ENCODE results near the gene MEP1B.

Gene MEP1B

GRCh38 chr18:32244881-32245280 lies 55.0 kb downstream of the MEP1B start:
- H3K4me1 ChIP-seq (ENCODE audit: control insufficient read depth, low read length): no peaks in the 10 kb centered on the region
- H3K27ac ChIP-seq (ENCODE audit: low read depth, low read length): no peak overlapping the region
- TF ChIP-seq CTCF (IDR thresholded peaks at IDR 0.05; ENCODE audit: low read depth, low read length, poor library complexity, severe bottlenecking) (no peak), EZH2phosphoT487 (IDR thresholded peaks at IDR 0.05; ENCODE audit: borderline replicate concordance, low read length) (no peak)
- H3F3A ChIP-seq (ENCODE audit: control insufficient read depth, insufficient read depth): no peaks in the 10 kb centered on the region
- H4K20me1 ChIP-seq (ENCODE audit: control insufficient read depth, insufficient read depth, low read depth, low read length): no peaks in the 10 kb centered on the region
- no peaks in the 10 kb centered on the region for H3K9me2 ChIP-seq (replicated peaks; ENCODE audit: control insufficient read depth, low read length)
- H3K36me3 ChIP-seq (ENCODE audit: control insufficient read depth, low read length): no peaks in the 10 kb centered on the region
- H3K79me2 ChIP-seq (ENCODE audit: control insufficient read depth, low read length): no peaks in the 10 kb centered on the region
- peaks cover 10% of the 10 kb centered on the region; the same call in 1 of the 2 replicates for H3K27me3 ChIP-seq (ENCODE audit: control insufficient read depth, low read length)
- H3K9me3 ChIP-seq (ENCODE audit: control insufficient read depth, insufficient read depth, low read length): no peaks in the 10 kb centered on the region; the same call in 1 of the 2 replicates
- no peak overlapping the region for H3K4me2 ChIP-seq (ENCODE audit: low read length)
- H3K4me3 ChIP-seq (ENCODE audit: low read length): no peak overlapping the region

GRCh38 chr18:32249147-32249929 lies 59.5 kb downstream of the MEP1B start:
- TF ChIP-seq EZH2phosphoT487 (IDR thresholded peaks at IDR 0.05; ENCODE audit: borderline replicate concordance, low read length): no peak
- no peak for TF ChIP-seq CTCF (IDR thresholded peaks at IDR 0.05; ENCODE audit: low read depth, low read length, poor library complexity, severe bottlenecking)
- Histone ChIP-seq H4K20me1 (ENCODE audit: control insufficient read depth, insufficient read depth, low read depth, low read length) (no peaks in the 10 kb centered on the region), H3K27ac (ENCODE audit: low read depth, low read length) (no peak overlapping the region), H3K4me2 (ENCODE audit: low read length) (no peak overlapping the region), H3K9me2 (replicated peaks; ENCODE audit: control insufficient read depth, low read length) (no peaks in the 10 kb centered on the region), H3K27me3 (ENCODE audit: control insufficient read depth, low read length) (0 out of 2 replicates have a peak, but pooled peaks cover 6% of the 10 kb centered on the region), H3K4me3 (ENCODE audit: low read length) (no peak overlapping the region), H3K36me3 (ENCODE audit: control insufficient read depth, low read length) (no peaks in the 10 kb centered on the region), H3F3A (ENCODE audit: control insufficient read depth, insufficient read depth) (no peaks in the 10 kb centered on the region), H3K4me1 (ENCODE audit: control insufficient read depth, low read length) (no peaks in the 10 kb centered on the region), H3K79me2 (ENCODE audit: control insufficient read depth, low read length) (no peaks in the 10 kb centered on the region), H3K9me3 (ENCODE audit: control insufficient read depth, insufficient read depth, low read length) (no peaks in the 10 kb centered on the region; the same call in 1 of the 2 replicates)

- Histone ChIP-seq H3K4me2 (ENCODE audit: low read length) (no peak overlapping the region), H3K9me2 (replicated peaks; ENCODE audit: control insufficient read depth, low read length) (no peaks in the 10 kb centered on the region), H3K27me3 (ENCODE audit: control insufficient read depth, low read length) (peaks cover 9% of the 10 kb centered on the region; the same call in 1 of the 2 replicates), H3K27ac (ENCODE audit: low read depth, low read length) (no peak overlapping the region), H3K9me3 (ENCODE audit: control insufficient read depth, insufficient read depth, low read length) (no peaks in the 10 kb centered on the region; the same call in 1 of the 2 replicates), H3K36me3 (ENCODE audit: control insufficient read depth, low read length) (no peaks in the 10 kb centered on the region), H4K20me1 (ENCODE audit: control insufficient read depth, insufficient read depth, low read depth, low read length) (no peaks in the 10 kb centered on the region), H3K4me3 (ENCODE audit: low read length) (no peak overlapping the region), H3K79me2 (ENCODE audit: control insufficient read depth, low read length) (no peaks in the 10 kb centered on the region), H3K4me1 (ENCODE audit: control insufficient read depth, low read length) (no peaks in the 10 kb centered on the region), H3F3A (ENCODE audit: control insufficient read depth, insufficient read depth) (no peaks in the 10 kb centered on the region)
- TF ChIP-seq CTCF (IDR thresholded peaks at IDR 0.05; ENCODE audit: low read depth, low read length, poor library complexity, severe bottlenecking) (no peak), EZH2phosphoT487 (IDR thresholded peaks at IDR 0.05; ENCODE audit: borderline replicate concordance, low read length) (no peak)
Observed at GRCh38 chr18:32251466-32251865, 61.6 kb downstream of the MEP1B start.

All from DOHH2 (cell line).